HCEC 1CT (cell line): ENCODE data around the gene TFEB.

Source experiments
- DNase-seq: peaks from one replicate; pipeline ENCODE4 v3.0.0-alpha.2; 2017

TFEB gene

GRCh38 chr6:41763470-41763869, 28.1 kb upstream of the TFEB start:
- DNase-seq = no peak

GRCh38 chr6:41759905-41760579, 24.6 kb upstream of the TFEB start:
- no peak for DNase-seq

GRCh38 chr6:41759106-41759904, 23.9 kb upstream of the TFEB start:
- DNase-seq = no peak

GRCh38 chr6:41758641-41759035, 23.2 kb upstream of the TFEB start:
- no peak for DNase-seq

GRCh38 chr6:41757931-41758640, 22.7 kb upstream of the TFEB start:
- no peak for DNase-seq

- no peak for DNase-seq
These were observed 21.9 kb upstream of the TFEB start for GRCh38 chr6:41757271-41757670.

- DNase-seq = no peak
These were observed 20.9 kb upstream of the TFEB start for GRCh38 chr6:41756354-41756753.

- DNase-seq = no peak
These were observed 20.5 kb upstream of the TFEB start for GRCh38 chr6:41755895-41756294.

GRCh38 chr6:41750374-41750773, 15.0 kb upstream of the TFEB start:
- no peak for DNase-seq

GRCh38 chr6:41748542-41748941, 13.1 kb upstream of the TFEB start:
- no peak for DNase-seq

GRCh38 chr6:41748102-41748477, 12.7 kb upstream of the TFEB start:
- DNase-seq = no peak

- no peak for DNase-seq
These were observed 12.1 kb upstream of the TFEB start, which contains the start of gene PGC for GRCh38 chr6:41747256-41748101. Gene PGC (minus strand): TSS chr6:41747397. CDS start chr6:41747334, 63 bp downstream.

- no peak for DNase-seq
These were observed 10.7 kb upstream of the TFEB start for GRCh38 chr6:41746107-41746506.

GRCh38 chr6:41744236-41744787, 8.9 kb upstream of the TFEB start:
- no peak for DNase-seq

GRCh38 chr6:41743406-41744235, 8.2 kb upstream of the TFEB start:
- no peak for DNase-seq

GRCh38 chr6:41741625-41742490, 6.5 kb upstream of the TFEB start:
- no peak for DNase-seq

- no peak for DNase-seq
These were observed 5.2 kb upstream of the TFEB start for GRCh38 chr6:41740366-41741162.

- no peak for DNase-seq
These were observed 3.6 kb upstream of the TFEB start for GRCh38 chr6:41739041-41739440.

GRCh38 chr6:41737591-41738130, 2.3 kb upstream of the TFEB start:
- no peak for DNase-seq
